Left colon (tissue), 2 donors: ENCODE results near the gene JAKMIP2. TPM values are rescaled to one million over a fixed set of nuclear protein-coding genes. Genes with fewer than 3 reads are reported as not detected.
"Not testable (repeated sequence)": the region's sequence is repeated elsewhere in the genome, so short reads cannot be mapped to it uniquely, and the experiment has no call there.

ENCODE experiments used
- ATAC-seq: fragments of 200-7000 bp; cut with Tn5 transposase; one replicate; pipeline ENCODE4 v1.9.1; 2020; ENCODE audit warnings: mild to moderate bottlenecking, moderate library complexity
- DNase-seq, 2 donors: peaks; one replicate each; pipeline ENCODE4 v3.0.0-alpha.2; 2020
- intact Hi-C, 2 donors: fragments of 100-400 bp; cut with DNase I in 1 of 2; cut with micrococcal nuclease in 1 of 2; formaldehyde crosslinking; loops; one replicate each; pipeline versions ENCODE4 v1.11.2 to v1.14.0; 2022; cut with DNase I, micrococcal nuclease
- total RNA-seq, 2 donors: library from RNA; stranded (reverse); fragmentation: NEBNext Ultra II Directional; extraction: Animal tissue kit (Norgen Biotek cat#: 25700); gene quantifications; one replicate each; pipeline ENCODE4 v1.2.1, GENCODE V29; 2021
- donor health status: DM: no; HTN: no; CAD: no.
- donor health status: DM: yes; HTN: yes; CAD: no.

Gene JAKMIP2
- total RNA-seq, 2 donors from 2014 or later = 0.49 to 1.1 TPM

DNA sequence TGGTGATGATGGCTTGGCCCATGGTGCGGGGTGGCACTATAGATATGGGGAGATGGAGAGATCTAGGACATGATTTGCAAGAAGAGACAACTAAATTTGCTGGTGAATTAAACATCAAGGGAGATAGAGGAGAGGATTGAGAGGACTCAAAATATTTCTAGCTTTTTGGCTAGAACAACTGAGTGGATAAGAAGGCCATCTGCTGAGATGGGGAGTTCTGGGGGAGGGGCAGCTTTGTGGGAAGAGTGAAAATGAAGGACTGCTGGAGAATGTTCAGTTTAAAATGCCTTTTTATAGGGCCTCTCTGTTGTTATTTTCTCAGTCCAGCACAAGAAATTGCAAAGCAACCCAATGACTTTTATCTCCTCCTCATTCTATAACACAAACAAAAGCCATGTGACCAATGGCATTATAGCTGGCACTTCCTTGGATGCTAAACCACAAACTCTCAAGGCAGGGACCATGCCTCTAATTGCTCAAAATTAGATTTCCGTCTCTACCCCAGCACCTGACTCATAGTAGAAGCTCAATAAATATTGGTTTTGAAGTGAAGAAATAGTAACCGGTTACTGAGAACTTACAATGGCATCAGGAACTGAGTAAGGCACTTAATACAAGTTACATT lies 29.8 kb downstream of the JAKMIP2 start:
- ATAC-seq = no peak
- intact Hi-C loops = no loop called here
- DNase-seq = no peak

DNA sequence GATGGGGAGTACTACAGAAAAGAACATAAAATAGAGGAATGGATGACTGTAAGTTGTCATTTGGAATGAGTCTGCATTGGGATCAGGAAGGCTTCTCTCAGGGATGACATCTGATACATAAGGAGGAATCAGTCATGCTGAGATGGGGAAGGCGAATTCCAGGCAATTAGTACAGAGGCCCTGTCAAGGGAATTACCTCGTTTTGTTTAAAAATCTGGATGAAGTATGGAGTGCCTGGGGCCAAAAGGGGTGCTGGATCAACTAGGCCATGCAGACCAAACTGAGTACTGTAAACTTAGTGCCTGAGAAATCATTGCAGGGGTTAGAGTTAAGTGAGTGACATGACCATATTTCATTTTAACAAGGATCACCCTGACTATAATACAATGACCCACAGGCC lies 30.5 kb downstream of the JAKMIP2 start:
- no peak for DNase-seq
- intact Hi-C loops = no loop called here
- no peak for ATAC-seq

DNA sequence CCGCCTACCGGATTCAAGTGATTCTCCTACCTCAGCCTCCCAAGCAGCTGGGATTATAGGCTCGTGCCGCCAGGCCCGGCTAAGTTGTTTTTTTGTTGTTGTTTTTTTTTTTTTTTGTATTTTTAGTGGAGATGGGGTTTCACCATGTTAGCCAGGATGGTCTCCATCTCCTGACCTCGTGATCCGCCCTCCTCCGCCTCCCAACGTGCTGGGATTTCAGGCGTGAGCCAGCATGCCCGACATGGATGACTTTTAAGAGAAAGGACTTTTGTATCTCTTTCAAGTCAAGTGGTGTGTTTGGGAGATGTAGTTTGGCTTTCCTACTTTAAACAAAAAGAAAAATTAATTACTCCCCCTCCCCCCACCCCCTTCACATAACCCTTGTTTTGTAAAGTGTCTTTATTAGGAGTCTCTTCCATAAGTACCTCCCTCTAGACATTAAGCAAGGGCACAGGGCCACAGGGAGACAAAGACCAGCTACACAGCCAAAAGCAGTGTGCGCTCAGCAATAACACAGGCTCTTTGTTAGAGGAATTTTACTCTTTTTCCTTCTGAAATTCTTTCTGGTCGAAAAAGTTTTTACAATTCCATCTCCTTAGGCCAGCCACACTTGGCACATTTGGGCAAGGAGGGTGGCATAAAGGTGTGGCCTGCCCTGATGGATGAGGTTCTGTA lies 31.2 kb downstream of the JAKMIP2 start:
- no peak for ATAC-seq
- peak in 1 of 2 donors; percentile 36 for DNase-seq
- intact Hi-C loops = no loop called here

- intact Hi-C loops = no loop called here
- ATAC-seq (no peak), DNase-seq (no peak)
Observed at GRCh38 chr5:147750065-147750464, 32.5 kb downstream of the JAKMIP2 start.

DNA sequence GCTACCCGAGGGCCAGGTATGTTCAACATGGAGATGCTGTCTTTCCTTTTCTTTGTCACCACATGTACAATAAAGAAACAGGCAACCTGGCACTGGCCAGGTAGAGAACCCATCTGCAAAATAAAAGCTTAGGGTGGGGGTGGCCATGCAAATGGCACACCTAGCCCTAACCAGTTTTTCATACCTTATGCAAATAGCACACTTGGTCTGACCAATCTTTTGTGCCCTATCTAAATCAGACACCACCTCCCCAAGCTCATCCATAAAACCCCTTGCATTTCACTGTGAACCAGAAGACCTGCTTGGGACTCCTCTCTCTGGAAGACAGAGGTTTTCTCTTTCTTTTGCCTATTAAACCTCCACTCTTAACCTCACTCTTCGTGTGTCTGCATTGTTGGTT lies 33.9 kb downstream of the JAKMIP2 start:
- ATAC-seq (no peak), DNase-seq (no peak)
- intact Hi-C loops = no loop called here

- intact Hi-C loops = no loop called here
- ATAC-seq (no peak), DNase-seq (no peak)
Observed at GRCh38 chr5:147746986-147747385, 35.5 kb downstream of the JAKMIP2 start.

- intact Hi-C loops = no loop called here
- no peak for ATAC-seq
- no peak for DNase-seq
Observed at GRCh38 chr5:147743678-147744374, 38.7 kb downstream of the JAKMIP2 start.

GRCh38 chr5:147743012-147743411 lies 39.5 kb downstream of the JAKMIP2 start:
- no peak for DNase-seq
- intact Hi-C loops = no loop called here
- ATAC-seq = no peak

DNA sequence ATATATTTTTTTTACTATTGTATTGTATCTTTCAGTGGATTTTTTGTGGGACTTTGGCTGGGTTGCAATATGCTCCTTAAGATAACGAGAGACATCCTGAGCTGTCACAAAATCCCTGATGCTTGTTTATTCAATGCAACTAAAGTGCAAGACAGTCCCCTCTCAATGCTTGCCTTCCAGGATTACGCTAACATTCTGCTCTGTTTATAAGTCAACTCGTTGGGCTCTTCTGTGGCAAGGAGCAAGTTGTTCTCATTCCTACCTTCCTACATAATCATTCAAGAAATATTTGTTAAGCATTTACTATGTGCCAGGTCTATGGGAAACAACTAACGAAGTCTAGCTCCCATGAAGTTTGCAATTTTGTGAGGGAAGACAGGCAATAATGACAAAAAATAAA lies 40.4 kb downstream of the JAKMIP2 start:
- ATAC-seq (no peak), DNase-seq (no peak)
- intact Hi-C loops = no loop called here

- ATAC-seq (no peak), DNase-seq (no peak)
- intact Hi-C loops = no loop called here
Observed at GRCh38 chr5:147740864-147741263, 41.7 kb downstream of the JAKMIP2 start.

DNA sequence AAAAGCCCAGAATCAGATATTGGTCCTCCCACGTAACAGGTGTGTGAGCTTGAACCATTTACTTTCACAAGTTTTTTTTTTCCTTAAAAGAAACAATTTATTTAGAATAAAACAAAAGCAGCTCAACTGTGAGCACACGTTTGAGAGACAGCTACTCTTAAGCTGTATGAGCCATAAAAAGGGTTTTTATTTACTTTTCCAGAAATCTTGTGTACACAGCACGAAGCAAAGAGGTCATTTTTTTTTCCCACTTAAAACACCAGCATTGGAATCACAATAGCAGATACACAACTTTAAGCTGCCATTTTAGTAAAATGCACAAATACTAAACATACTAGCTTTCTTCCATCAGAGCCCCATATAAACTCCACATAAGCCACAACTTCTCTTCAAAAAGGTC lies 44.6 kb downstream of the JAKMIP2 start:
- no peak for DNase-seq
- peak; percentile 54 for ATAC-seq
- intact Hi-C loops = no loop called here

GRCh38 chr5:147735621-147736125 lies 46.9 kb downstream of the JAKMIP2 start:
- intact Hi-C loops = no loop called here
- DNase-seq = no peak
- ATAC-seq = no peak

GRCh38 chr5:147734894-147735293 lies 47.6 kb downstream of the JAKMIP2 start:
- DNase-seq (no peak), ATAC-seq (no peak)
- intact Hi-C loops = no loop called here

DNA sequence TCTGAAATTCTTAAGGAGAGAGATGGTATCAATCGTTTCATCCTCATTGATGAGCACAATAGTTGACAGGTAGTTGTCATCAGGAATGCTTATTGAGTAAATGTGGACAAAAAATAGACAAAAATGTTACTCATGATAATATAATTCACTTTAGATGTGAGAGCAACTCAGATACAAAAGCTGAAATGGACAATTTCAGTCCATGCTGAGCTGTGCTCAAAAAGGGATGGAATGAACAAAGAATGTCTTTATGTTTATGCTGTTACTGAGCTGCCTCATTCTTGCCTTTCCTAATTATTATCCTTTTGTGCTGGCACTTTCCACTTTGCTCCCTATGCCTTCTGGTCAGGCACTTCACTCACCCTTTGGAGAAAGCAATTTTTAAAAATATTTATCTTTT lies 49.5 kb downstream of the JAKMIP2 start:
- intact Hi-C loops = no loop called here
- DNase-seq (no peak), ATAC-seq (no peak)

DNA sequence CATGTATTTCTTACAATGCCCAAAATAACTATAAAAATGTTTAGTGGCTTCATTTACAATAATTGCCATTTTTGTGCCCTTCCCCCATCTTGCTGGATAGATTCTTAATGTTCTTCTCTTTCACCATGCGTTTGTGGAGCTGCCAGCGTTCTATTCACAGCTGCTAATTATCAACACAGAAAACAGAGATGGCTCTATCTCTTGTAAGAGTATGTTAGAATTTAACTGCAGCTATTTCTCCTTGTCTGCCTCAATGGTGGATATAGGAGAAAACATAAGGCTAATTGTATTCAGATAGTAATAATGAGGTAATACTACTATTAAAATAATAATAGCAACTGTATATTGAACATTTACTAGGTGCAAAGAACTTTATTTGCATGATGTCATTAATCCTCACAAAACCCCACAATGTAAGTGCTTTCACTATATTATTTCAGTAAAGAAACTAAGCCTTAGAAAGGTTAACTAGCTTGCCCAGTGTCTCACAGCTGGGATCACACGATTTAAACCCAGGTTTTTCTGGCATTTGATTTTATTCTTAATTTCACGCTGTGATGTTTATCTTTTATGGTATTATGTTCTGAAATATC lies 50.1 kb downstream of the JAKMIP2 start:
- intact Hi-C loops = no loop called here
- ATAC-seq = no peak
- no peak for DNase-seq

- intact Hi-C loops = no loop called here
- ATAC-seq = no peak
- DNase-seq = no peak
Observed at GRCh38 chr5:147731431-147732290, 50.9 kb downstream of the JAKMIP2 start.

DNA sequence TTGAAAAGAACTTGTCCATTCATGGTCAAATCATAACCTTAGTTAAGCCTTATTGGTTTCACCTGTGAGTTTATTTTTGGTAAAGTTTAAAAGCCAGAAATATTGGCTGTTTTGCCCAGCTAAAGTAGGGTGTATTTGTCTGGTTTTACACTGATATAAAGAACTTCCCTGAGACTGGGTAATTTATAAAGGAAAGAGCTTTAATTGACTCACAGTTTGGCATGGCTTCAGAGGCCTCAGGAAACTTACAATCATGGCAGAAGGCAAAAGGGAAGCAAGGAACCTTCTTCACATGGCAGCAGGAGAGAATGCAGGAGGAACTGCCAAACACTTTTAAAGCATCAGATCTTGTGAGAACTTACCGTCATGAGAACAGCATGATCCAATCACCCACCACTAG lies 55.3 kb downstream of the JAKMIP2 start:
- intact Hi-C loops = no loop called here
- ATAC-seq (no peak), DNase-seq (no peak)

- intact Hi-C loops, ATAC-seq, DNase-seq: not testable (repeated sequence)
Observed at GRCh38 chr5:147721191-147721960, 61.2 kb downstream of the JAKMIP2 start.
